Activated T-helper 2 cell treated with anti-CD3 and anti-CD28 coated beads, Interferon-gamma antibody, Interleukin-2, Interleukin-4, amounts not matched to agents 10 μg/mL and 5 μg/mL and 100 μg/mL, durations not matched to agents 14 hours and 24 hours and 36 hours (primary cell): Measurements from ENCODE around the gene CTSG. TPM values are rescaled to one million over a fixed set of nuclear protein-coding genes. Genes with fewer than 3 reads are reported as not detected.
"Not testable (repeated sequence)": the region's sequence is repeated elsewhere in the genome, so short reads cannot be mapped to it uniquely, and the experiment has no call there.

ENCODE experiments used
- DNase-seq: peaks from one replicate; pipeline ENCODE4 v3.0.0; 2021; ENCODE audit warnings: low spot score
- H3K27ac Mint-ChIP-seq: one replicate; pipeline ENCODE4 v1.8.0; 2021; ENCODE audit warnings: mixed read lengths
- H3K27me3 Mint-ChIP-seq: one replicate; pipeline ENCODE4 v1.8.0; 2021; ENCODE audit warnings: low read depth, mixed read lengths
- H3K36me3 Mint-ChIP-seq: one replicate; pipeline ENCODE4 v1.8.0; 2021; ENCODE audit warnings: low read depth, mixed read lengths
- H3K4me1 Mint-ChIP-seq: one replicate; pipeline ENCODE4 v1.8.0; 2021; ENCODE audit warnings: low read depth, mixed read lengths
- H3K4me3 Mint-ChIP-seq: one replicate; pipeline ENCODE4 v1.8.0; 2021; ENCODE audit warnings: low read depth, mild to moderate bottlenecking, moderate library complexity, mixed read lengths
- H3K9me3 Mint-ChIP-seq: one replicate; pipeline ENCODE4 v1.8.0; 2021; ENCODE audit warnings: mixed read lengths
- intact Hi-C: fragments of 100-400 bp; cut with micrococcal nuclease; formaldehyde crosslinking; loops from one replicate; pipeline ENCODE4 v1.15.1; 2023
- total RNA-seq: library from RNA; stranded (reverse); gene quantifications from 2 replicates; pipeline ENCODE4 v1.2.3, GENCODE V29; 2022

The CTSG gene
- total RNA-seq, 1 donor from 2014 or later, result not detected

DNA sequence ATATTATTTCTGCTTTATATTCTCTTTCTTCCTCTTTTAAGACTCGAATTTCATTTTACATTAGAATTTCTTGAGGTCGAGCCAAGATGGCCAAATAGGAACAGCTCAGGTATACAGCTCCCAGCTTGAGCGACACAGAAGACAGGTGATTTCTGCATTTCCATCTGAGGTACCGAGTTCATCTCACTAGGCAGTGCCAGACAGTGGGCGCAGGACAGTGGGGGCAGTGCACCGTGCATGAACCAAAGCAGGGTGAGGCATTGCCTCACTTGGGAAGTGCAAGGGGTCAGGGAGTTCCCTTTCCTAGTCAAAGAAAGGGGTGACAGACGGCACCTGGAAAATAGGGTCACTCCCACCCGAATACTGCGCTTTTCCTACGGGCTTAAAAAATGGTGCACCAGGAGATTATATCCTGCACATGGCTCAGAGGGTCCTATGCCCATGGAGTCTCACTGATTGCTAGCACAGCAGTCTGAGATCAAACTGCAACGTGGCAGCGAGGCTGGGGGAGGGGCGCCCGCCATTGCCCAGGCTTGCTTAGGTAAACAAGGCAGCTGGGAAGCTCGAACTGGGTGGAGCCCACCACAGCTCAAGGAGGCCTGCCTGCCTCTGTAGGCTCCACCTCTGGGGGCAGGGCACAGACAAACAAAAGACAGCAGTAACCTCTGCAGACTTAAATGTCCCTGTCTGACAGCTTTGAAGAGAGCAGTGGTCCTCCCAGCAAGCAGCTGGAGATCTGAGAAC is 50.0 kb downstream of the CTSG start:
- intact Hi-C loops, DNase-seq, H3K36me3 Mint-ChIP-seq, H3K4me1 Mint-ChIP-seq, H3K27ac Mint-ChIP-seq, H3K4me3 Mint-ChIP-seq, H3K9me3 Mint-ChIP-seq: not testable (repeated sequence)
- peaks cover 15% of the 10 kb centered on the region for H3K27me3 Mint-ChIP-seq

Other genes starting within 250 kb of the CTSG start
- gene ADCY4, start 241.2 kb downstream of the CTSG start, total RNA-seq, result 1.5 and 2.3 TPM in 2 replicates
- 13.2 and 15.4 TPM in 2 replicates for gene RIPK3, start 236.3 kb downstream of the CTSG start, total RNA-seq
- gene NFATC4, start 208.1 kb downstream of the CTSG start, total RNA-seq, result 0.21 TPM in 1 of 2 replicates, not detected in the other
- gene NYNRIN, start 177.2 kb downstream of the CTSG start, total RNA-seq, result 0.02 and 0.34 TPM in 2 replicates
- 5.4 and 5.5 TPM in 2 replicates for gene CBLN3, start 146.6 kb downstream of the CTSG start, total RNA-seq
- gene KHNYN, start 146.3 kb downstream of the CTSG start, total RNA-seq, result 72.6 and 75.3 TPM in 2 replicates
- 40.8 and 47.7 TPM in 2 replicates for gene SDR39U1, start 133.5 kb downstream of the CTSG start, total RNA-seq
- 0.25 TPM in 1 of 2 replicates, not detected in the other for gene CMA1, start 68.0 kb downstream of the CTSG start, total RNA-seq
- gene GZMH, start 33.4 kb upstream of the CTSG start, total RNA-seq, result 12.6 and 14.0 TPM in 2 replicates
- gene GZMB, start 57.9 kb upstream of the CTSG start, total RNA-seq, result 4,664 and 4,741 TPM in 2 replicates